ENCODE measurements around the gene ANKRD33B.

The ANKRD33B gene

DNA sequence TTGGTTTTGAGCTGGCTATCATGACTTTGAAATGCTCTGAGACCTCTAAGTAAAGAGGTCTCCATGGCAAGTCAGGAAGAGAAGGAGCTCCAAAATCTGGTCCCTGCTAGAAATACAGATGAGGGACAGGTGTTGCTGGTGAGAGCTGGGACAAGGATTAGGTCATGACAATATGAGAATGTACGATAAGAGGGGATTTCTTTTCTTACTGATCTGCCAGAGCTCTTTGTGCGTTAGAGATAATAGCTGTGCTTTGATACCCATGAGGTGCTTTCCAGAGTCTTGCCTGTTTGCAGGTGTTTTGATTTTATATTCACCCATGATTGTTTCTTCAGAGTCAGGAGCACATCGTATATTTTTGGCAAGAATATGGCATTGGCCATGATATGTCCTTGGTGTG is 56.5 kb downstream of the ANKRD33B start:
- H3K4me2 ChIP-seq (ENCODE audit: low read depth, low read length), result no peak overlapping the region
- H3K9ac ChIP-seq (ENCODE audit: low read length), result no peak overlapping the region
- no peaks in the 10 kb centered on the region for H3K9me2 ChIP-seq (replicated peaks; ENCODE audit: insufficient read depth, low read length)
- no peaks in the 10 kb centered on the region for H4K20me1 ChIP-seq (ENCODE audit: insufficient read depth, low read length)
- H2AFZ ChIP-seq (ENCODE audit: low read length), result no peak overlapping the region
- H3K4me3 ChIP-seq (ENCODE audit: low read length), result no peak overlapping the region
- H3K9me3 ChIP-seq (replicated peaks; ENCODE audit: insufficient read depth, low read length), result no peaks in the 10 kb centered on the region
- no peaks in the 10 kb centered on the region for H3K4me1 ChIP-seq (ENCODE audit: low read length)
- no peaks in the 10 kb centered on the region for H3K36me3 ChIP-seq (replicated peaks; ENCODE audit: insufficient read depth, low read length)
- H3K79me2 ChIP-seq (ENCODE audit: low read length), result peaks cover 4% of the 10 kb centered on the region; the same call in 1 of the 2 replicates
- no peaks in the 10 kb centered on the region for H3F3A ChIP-seq (ENCODE audit: insufficient read depth, low read length)
- no peaks in the 10 kb centered on the region for H3K27me3 ChIP-seq (replicated peaks; ENCODE audit: insufficient read depth, low read length)
- no peak for DNase-seq
- TF ChIP-seq EZH2phosphoT487 (IDR thresholded peaks at IDR 0.05; ENCODE audit: low read length) (no peak), EZH2 (optimal IDR thresholded peaks at IDR 0.05; ENCODE audit: low read depth, low read length) (no peak)
- TF ChIP-seq, protein P1, sequence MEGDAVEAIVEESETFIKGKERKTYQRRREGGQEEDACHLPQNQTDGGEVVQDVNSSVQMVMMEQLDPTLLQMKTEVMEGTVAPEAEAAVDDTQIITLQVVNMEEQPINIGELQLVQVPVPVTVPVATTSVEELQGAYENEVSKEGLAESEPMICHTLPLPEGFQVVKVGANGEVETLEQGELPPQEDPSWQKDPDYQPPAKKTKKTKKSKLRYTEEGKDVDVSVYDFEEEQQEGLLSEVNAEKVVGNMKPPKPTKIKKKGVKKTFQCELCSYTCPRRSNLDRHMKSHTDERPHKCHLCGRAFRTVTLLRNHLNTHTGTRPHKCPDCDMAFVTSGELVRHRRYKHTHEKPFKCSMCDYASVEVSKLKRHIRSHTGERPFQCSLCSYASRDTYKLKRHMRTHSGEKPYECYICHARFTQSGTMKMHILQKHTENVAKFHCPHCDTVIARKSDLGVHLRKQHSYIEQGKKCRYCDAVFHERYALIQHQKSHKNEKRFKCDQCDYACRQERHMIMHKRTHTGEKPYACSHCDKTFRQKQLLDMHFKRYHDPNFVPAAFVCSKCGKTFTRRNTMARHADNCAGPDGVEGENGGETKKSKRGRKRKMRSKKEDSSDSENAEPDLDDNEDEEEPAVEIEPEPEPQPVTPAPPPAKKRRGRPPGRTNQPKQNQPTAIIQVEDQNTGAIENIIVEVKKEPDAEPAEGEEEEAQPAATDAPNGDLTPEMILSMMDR (IDR thresholded peaks at IDR 0.05; ENCODE audit: low read length), result no peak
- H3K27ac ChIP-seq (ENCODE audit: low read length), result no peak overlapping the region

DNA sequence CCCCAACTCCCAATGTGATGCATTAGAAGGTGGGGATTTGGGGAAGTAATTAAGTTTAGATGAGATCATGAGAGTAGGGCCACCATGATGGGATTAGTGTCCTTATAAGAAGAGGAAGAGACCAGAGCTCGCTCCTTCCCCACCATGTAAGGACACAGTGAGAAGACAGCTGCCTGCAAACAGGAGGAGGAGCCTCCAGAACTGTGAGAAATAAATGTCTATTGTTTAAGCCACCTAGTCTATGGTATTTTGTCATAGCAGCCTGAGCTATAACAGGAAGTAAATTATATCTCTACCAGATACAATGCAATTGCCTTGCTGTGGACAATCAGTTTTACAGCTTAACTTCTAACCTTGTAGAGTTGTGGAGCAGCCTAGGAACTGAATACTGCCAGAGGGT is 58.0 kb downstream of the ANKRD33B start:
- H3K4me1 ChIP-seq (ENCODE audit: low read length), result 0 out of 2 replicates have a peak, but pooled peaks cover under 1% of the 10 kb centered on the region
- no peak for DNase-seq
- TF ChIP-seq EZH2 (optimal IDR thresholded peaks at IDR 0.05; ENCODE audit: low read depth, low read length) (no peak), EZH2phosphoT487 (IDR thresholded peaks at IDR 0.05; ENCODE audit: low read length) (no peak)
- TF ChIP-seq, protein P1 (IDR thresholded peaks at IDR 0.05; ENCODE audit: low read length), result no peak
- peaks cover 3% of the 10 kb centered on the region; the same call in 1 of the 2 replicates for H3K79me2 ChIP-seq (ENCODE audit: low read length)
- H3K9ac ChIP-seq (ENCODE audit: low read length), result no peak overlapping the region
- H3K27me3 ChIP-seq (replicated peaks; ENCODE audit: insufficient read depth, low read length), result no peaks in the 10 kb centered on the region
- H3F3A ChIP-seq (ENCODE audit: insufficient read depth, low read length), result no peaks in the 10 kb centered on the region
- no peaks in the 10 kb centered on the region for H3K36me3 ChIP-seq (replicated peaks; ENCODE audit: insufficient read depth, low read length)
- H3K27ac ChIP-seq (ENCODE audit: low read length), result no peak overlapping the region
- no peaks in the 10 kb centered on the region for H4K20me1 ChIP-seq (ENCODE audit: insufficient read depth, low read length)
- no peaks in the 10 kb centered on the region for H3K9me2 ChIP-seq (replicated peaks; ENCODE audit: insufficient read depth, low read length)
- no peaks in the 10 kb centered on the region for H3K9me3 ChIP-seq (replicated peaks; ENCODE audit: insufficient read depth, low read length)
- no peak overlapping the region for H2AFZ ChIP-seq (ENCODE audit: low read length)
- no peak overlapping the region for H3K4me2 ChIP-seq (ENCODE audit: low read depth, low read length)
- no peak overlapping the region for H3K4me3 ChIP-seq (ENCODE audit: low read length)

- DNase-seq, result no peak
- Histone ChIP-seq H3K27ac (ENCODE audit: low read length) (no peak overlapping the region), H3K27me3 (replicated peaks; ENCODE audit: insufficient read depth, low read length) (no peaks in the 10 kb centered on the region), H3F3A (ENCODE audit: insufficient read depth, low read length) (no peaks in the 10 kb centered on the region), H3K4me2 (ENCODE audit: low read depth, low read length) (no peak overlapping the region), H3K4me3 (ENCODE audit: low read length) (no peak overlapping the region), H3K79me2 (ENCODE audit: low read length) (peaks cover 3% of the 10 kb centered on the region; the same call in 1 of the 2 replicates), H3K9ac (ENCODE audit: low read length) (no peak overlapping the region), H3K36me3 (replicated peaks; ENCODE audit: insufficient read depth, low read length) (no peaks in the 10 kb centered on the region), H3K9me2 (replicated peaks; ENCODE audit: insufficient read depth, low read length) (no peaks in the 10 kb centered on the region), H2AFZ (ENCODE audit: low read length) (no peak overlapping the region), H3K9me3 (replicated peaks; ENCODE audit: insufficient read depth, low read length) (no peaks in the 10 kb centered on the region), H4K20me1 (ENCODE audit: insufficient read depth, low read length) (no peaks in the 10 kb centered on the region), H3K4me1 (ENCODE audit: low read length) (0 out of 2 replicates have a peak, but pooled peaks cover 7% of the 10 kb centered on the region)
- TF ChIP-seq EZH2 (optimal IDR thresholded peaks at IDR 0.05; ENCODE audit: low read depth, low read length) (no peak), EZH2phosphoT487 (IDR thresholded peaks at IDR 0.05; ENCODE audit: low read length) (no peak)
- TF ChIP-seq, protein P1 (IDR thresholded peaks at IDR 0.05; ENCODE audit: low read length), result no peak
These were observed 58.9 kb downstream of the ANKRD33B start for GRCh38 chr5:10622810-10623209.

Data from MM.1S (cell line).